OCI-LY3 (cell line): Measurements from ENCODE around the gene SYNPO2.

Source experiments
- CTCF ChIP-seq: fragments of 200-600, 300-600 bp; sonication (generic); IDR thresholded peaks from 2 replicates; pipeline ENCODE4 v1.5.1; 2014; ENCODE audit warnings: antibody characterized with exemption, low read length, low read depth
- EZH2phosphoT487 ChIP-seq: fragments of 200-600 bp; shearing (Covaris generic); IDR thresholded peaks from 2 replicates; pipeline ENCODE4 v1.6.1; 2018; ENCODE audit warnings: antibody characterized with exemption, mixed run types, low read depth

- TF ChIP-seq CTCF (no peak), EZH2phosphoT487 (no peak)
These were observed 139.6 kb downstream of the SYNPO2 start for GRCh38 chr4:119028296-119028695.
